IMR-90 (cell line): ENCODE measurements around the gene CAMTA1.

ENCODE experiments used
- POLR2A ChIP-seq: IDR thresholded peaks from 2 replicates; pipeline ENCODE4 v1.6.1; 2012; ENCODE audit warnings: mild to moderate bottlenecking, low read depth, low read length
- RAD21 ChIP-seq: IDR thresholded peaks from 2 replicates; pipeline ENCODE4 v1.6.1; 2012; ENCODE audit warnings: low read length, improper control_type of control experiment
- TF ChIP-seq, protein P1 (sequence below): conservative IDR thresholded peaks from 2 replicates; pipeline ENCODE4 v1.5.1; 2012; ENCODE audit warnings: mild to moderate bottlenecking, low read depth, low read length, improper control_type of control experiment

DNA sequence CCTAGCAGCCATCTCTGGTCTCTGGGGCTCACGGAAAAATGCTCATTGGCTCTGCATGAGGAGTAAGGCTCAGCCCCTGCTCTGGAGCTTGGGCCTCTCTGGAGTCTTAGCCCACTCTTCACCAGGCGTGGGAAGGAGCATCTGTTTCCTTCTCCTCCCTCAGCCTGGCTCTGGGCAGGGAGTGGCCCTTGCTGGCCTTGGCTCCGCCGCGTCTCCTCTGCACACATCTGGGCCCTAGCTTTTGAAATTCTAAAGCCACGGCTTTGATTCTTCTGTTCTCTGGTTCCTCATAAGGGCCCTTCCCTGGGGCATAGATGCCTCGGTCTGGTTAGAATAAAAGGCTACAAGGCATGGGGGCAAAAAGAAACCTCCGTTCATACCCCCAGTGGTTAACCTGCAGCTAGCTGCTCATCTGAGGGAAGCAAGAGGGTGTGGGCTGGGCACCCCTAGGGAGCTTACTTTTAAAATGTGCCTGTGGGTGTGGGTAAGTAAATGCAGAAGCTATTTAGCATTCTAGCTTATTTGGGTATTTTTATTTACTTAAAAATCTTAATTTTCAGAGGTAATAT is 145.6 kb downstream of the CAMTA1 start:
- TF ChIP-seq, protein P1, sequence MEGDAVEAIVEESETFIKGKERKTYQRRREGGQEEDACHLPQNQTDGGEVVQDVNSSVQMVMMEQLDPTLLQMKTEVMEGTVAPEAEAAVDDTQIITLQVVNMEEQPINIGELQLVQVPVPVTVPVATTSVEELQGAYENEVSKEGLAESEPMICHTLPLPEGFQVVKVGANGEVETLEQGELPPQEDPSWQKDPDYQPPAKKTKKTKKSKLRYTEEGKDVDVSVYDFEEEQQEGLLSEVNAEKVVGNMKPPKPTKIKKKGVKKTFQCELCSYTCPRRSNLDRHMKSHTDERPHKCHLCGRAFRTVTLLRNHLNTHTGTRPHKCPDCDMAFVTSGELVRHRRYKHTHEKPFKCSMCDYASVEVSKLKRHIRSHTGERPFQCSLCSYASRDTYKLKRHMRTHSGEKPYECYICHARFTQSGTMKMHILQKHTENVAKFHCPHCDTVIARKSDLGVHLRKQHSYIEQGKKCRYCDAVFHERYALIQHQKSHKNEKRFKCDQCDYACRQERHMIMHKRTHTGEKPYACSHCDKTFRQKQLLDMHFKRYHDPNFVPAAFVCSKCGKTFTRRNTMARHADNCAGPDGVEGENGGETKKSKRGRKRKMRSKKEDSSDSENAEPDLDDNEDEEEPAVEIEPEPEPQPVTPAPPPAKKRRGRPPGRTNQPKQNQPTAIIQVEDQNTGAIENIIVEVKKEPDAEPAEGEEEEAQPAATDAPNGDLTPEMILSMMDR, result no peak
- no peak for TF ChIP-seq POLR2A
- TF ChIP-seq RAD21, result no peak
